LNCAP (cell line): Measurements from ENCODE around the gene CWC22.

Experiments
- TF ChIP-seq, protein P1 (sequence below): fragments of 450-650 bp; IDR thresholded peaks from 2 replicates; pipeline ENCODE4 v1.5.1; 2017; ENCODE audit warnings: mild to moderate bottlenecking

CWC22 gene

DNA sequence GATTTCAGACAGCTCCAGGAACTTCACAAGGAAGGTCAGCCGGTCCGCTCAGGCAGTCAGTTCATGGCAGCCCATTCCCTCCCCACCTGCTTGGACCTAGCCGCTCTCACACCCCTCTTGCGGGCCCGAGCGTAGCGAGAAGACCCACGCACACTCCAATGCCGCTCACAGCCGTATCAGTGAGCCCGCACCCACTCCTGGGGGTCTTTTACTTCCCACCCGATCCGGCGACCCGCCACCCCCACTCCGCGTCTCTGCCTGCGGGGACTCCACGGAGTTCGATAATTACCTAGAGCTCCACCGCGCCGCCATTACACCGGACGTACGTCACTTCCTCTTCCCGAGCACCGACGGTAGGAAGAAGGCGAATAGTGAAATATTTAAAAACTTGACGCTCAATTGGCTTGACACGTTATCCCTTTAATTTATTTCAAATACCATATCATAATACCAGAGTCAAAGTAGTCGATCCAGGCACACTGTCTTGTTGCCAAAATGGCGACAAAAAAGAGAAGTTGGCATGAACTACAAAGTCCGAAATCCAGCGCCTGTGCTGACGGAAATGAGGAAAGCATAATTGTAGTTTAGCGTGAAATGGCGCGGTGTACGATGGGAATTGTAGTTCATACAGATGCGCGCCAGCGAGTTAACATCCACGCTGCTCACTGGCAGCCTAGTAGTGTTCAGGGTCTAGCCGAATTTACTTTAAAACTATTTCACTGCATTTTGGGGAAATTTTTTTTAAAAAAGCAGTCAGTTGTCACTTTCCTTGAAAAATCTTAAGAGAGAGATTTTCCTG is at the start of gene CWC22:
Gene CWC22, minus strand, starts transcription at position 517 of the 799 bp plus-strand sequence. CDS start 13,956 bp downstream, outside the sequence.
- TF ChIP-seq, protein P1, sequence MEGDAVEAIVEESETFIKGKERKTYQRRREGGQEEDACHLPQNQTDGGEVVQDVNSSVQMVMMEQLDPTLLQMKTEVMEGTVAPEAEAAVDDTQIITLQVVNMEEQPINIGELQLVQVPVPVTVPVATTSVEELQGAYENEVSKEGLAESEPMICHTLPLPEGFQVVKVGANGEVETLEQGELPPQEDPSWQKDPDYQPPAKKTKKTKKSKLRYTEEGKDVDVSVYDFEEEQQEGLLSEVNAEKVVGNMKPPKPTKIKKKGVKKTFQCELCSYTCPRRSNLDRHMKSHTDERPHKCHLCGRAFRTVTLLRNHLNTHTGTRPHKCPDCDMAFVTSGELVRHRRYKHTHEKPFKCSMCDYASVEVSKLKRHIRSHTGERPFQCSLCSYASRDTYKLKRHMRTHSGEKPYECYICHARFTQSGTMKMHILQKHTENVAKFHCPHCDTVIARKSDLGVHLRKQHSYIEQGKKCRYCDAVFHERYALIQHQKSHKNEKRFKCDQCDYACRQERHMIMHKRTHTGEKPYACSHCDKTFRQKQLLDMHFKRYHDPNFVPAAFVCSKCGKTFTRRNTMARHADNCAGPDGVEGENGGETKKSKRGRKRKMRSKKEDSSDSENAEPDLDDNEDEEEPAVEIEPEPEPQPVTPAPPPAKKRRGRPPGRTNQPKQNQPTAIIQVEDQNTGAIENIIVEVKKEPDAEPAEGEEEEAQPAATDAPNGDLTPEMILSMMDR = no peak

DNA sequence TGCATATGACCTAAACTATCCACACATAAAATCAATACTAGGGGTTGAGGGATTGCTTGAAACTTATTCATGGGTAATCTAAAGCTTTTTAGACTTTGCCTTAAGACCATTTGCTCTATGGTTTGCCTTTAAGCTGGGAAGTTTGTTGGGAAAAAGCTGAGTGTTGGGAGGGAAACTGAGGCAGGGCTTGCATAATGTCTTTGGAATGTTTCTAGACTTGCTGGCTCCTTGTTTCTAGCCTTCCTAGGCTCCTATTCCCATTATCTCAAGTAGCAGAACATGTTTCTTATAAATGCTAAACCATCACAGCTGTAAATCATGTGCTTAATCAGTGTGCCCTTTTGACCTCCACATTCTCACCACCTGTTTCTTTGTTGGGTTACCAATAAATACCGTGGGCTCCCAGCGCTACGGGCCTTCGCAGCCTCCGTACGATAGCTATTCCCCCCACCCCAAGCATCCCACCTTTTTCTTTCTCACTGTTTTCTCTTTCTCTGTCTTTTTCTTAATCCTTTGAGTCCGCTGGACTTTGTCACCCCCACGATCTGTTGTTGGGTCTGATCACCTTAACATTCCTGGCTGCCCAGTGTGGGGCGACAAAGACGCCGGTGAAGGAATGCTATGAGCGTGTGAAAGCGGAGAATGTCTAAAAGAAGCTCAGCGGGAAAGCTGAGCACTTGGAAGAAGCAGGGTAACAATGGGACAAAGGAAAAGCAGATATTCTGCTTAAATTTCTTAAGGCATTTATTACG is 49.4 kb upstream of the CWC22 start:
- TF ChIP-seq, protein P1 = no peak

DNA sequence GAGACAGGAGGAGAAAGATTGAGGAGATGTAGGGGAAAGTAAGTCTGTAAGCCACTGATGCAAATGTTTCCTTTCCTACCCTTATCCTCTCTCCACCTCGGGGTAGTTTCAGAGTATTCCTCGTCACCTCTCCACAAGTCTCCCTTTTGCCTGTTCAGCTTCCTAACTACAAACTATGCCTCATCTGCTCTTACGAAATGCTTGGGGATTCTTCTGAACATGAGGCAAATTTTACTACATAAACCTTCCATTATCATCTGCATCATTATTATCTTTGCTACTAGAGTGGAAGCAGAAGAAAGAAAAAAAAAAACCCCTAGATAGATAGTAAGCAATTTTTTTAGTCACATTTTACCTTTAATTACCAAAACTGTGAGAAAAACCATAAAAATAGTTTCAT is 43.1 kb upstream of the CWC22 start:
- TF ChIP-seq, protein P1 = no peak

GRCh38 chr2:180048251-180048650 is 41.2 kb upstream of the CWC22 start:
- TF ChIP-seq, protein P1 = no peak

GRCh38 chr2:180046776-180047175 is 39.7 kb upstream of the CWC22 start:
- TF ChIP-seq, protein P1 = no peak

DNA sequence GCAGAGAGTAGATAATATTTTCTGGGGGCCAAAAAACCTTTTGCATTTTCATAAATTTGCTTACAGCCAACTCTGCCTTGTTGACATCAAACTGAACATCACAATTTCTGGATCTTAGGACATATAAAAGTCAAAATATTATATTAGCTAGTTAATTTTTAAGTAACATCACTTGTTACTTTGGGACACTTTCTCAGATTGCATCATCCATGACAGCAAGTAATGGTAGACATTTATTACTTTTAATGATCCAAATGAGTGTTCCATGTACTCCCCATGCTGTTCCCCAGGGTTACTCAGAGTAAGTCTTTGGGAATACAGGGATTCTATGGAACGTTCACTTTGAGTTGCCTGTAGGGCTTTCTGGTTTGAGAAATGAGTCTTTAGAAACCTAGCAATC is 39.1 kb upstream of the CWC22 start:
- TF ChIP-seq, protein P1 = no peak

- TF ChIP-seq, protein P1 = no peak
Measured at GRCh38 chr2:180040146-180040925, 33.2 kb upstream of the CWC22 start.
